Measurements from ENCODE around the gene E2F8. TPM values are rescaled to one million over a fixed set of nuclear protein-coding genes. Genes with fewer than 3 reads are reported as not detected.
A peak's percentile ranks its signal among the peaks of the same experiment; 100 is the strongest.

E2F8 gene
- total RNA-seq, 4 donors from 2014 or later: 0.17 TPM; not detected in 3

- no peaks in the 10 kb centered on the region for H3K9me3 ChIP-seq
- peaks cover 0 to 2% (median 0%) of the 10 kb centered on the region in 4 donors for H3K27me3 ChIP-seq
- WGBS: 79% methylated on average over 2 of the region's 2 CpGs
- intact Hi-C loops (cut with DNase I): no loop called here
- H3K27ac ChIP-seq (replicated peaks in 1 of 4): no peak overlapping the region
- no peaks in the 10 kb centered on the region for H3K4me1 ChIP-seq
- no peak overlapping the region for H3K4me3 ChIP-seq
- DNase-seq (ENCODE audit: extremely low spot score): no peak
- H3K36me3 ChIP-seq: no peaks in the 10 kb centered on the region
- TF ChIP-seq EP300 (IDR thresholded peaks at IDR 0.05) (no peak), POLR2A (IDR thresholded peaks at IDR 0.05; ENCODE audit: low read depth) (no peak), CTCF (IDR thresholded peaks at IDR 0.05) (no peak), POLR2AphosphoS5 (IDR thresholded peaks at IDR 0.05) (no peak)
Observed at GRCh38 chr11:19208181-19208580, 32.6 kb downstream of the E2F8 start.

- Histone ChIP-seq H3K4me3 (no peak overlapping the region), H3K4me1 (no peaks in the 10 kb centered on the region), H3K36me3 (no peaks in the 10 kb centered on the region), H3K9me3 (no peaks in the 10 kb centered on the region), H3K27me3 (no peaks in the 10 kb centered on the region), H3K27ac (replicated peaks in 1 of 4) (no peak overlapping the region)
- intact Hi-C loops (cut with DNase I): no loop called here
- no peak for DNase-seq (ENCODE audit: extremely low spot score)
- 91% methylated on average over 5 of the region's 5 CpGs for WGBS
- no peak for TF ChIP-seq POLR2AphosphoS5 (IDR thresholded peaks at IDR 0.05)
- TF ChIP-seq POLR2A (IDR thresholded peaks at IDR 0.05; ENCODE audit: low read depth): no peak
- no peak for TF ChIP-seq CTCF (IDR thresholded peaks at IDR 0.05)
- TF ChIP-seq EP300 (IDR thresholded peaks at IDR 0.05): no peak
Observed at GRCh38 chr11:19204836-19205235, 35.9 kb downstream of the E2F8 start.

- WGBS: 73% methylated on average over 7 of the region's 7 CpGs
- TF ChIP-seq POLR2A (IDR thresholded peaks at IDR 0.05; ENCODE audit: low read depth): peak; percentile 28
- no peak for TF ChIP-seq EP300 (IDR thresholded peaks at IDR 0.05)
- H3K9me3 ChIP-seq: no peaks in the 10 kb centered on the region
- no peak within 1 kb of the TSS for H3K4me3 ChIP-seq
- H3K27ac ChIP-seq (replicated peaks in 1 of 4): no peak within 1 kb of the TSS
- H3K4me1 ChIP-seq: no peaks in the 10 kb centered on the region
- intact Hi-C loops (cut with DNase I): no loop called here
- no peak for DNase-seq (ENCODE audit: extremely low spot score)
- no peaks in the 10 kb centered on the region for H3K36me3 ChIP-seq
- no peaks in the 10 kb centered on the region for H3K27me3 ChIP-seq
Observed at GRCh38 chr11:19201737-19202605, 38.8 kb downstream of the E2F8 start, which contains the start of gene CSRP3. Gene CSRP3 (minus strand): TSS chr11:19201983. CDS start chr11:19192448, 9,535 bp downstream.

GRCh38 chr11:19200410-19201201, 40.1 kb downstream of the E2F8 start:
- Histone ChIP-seq H3K9me3 (no peaks in the 10 kb centered on the region), H3K27ac (replicated peaks in 1 of 4) (no peak overlapping the region), H3K4me1 (no peaks in the 10 kb centered on the region), H3K27me3 (no peaks in the 10 kb centered on the region), H3K4me3 (no peak overlapping the region), H3K36me3 (no peaks in the 10 kb centered on the region)
- TF ChIP-seq EP300 (IDR thresholded peaks at IDR 0.05) (no peak), POLR2A (IDR thresholded peaks at IDR 0.05; ENCODE audit: low read depth) (no peak), CTCF (IDR thresholded peaks at IDR 0.05) (no peak)
- intact Hi-C loops (cut with DNase I): no loop called here
- WGBS: 15% methylated on average over 6 of the region's 6 CpGs
- no peak for DNase-seq (ENCODE audit: extremely low spot score)

- no peak overlapping the region for H3K27ac ChIP-seq (replicated peaks in 1 of 4)
- intact Hi-C loops (cut with DNase I): no loop called here
- WGBS: 19% methylated on average over 3 of the region's 3 CpGs
Observed at GRCh38 chr11:19199771-19200170, 41.0 kb downstream of the E2F8 start.

More at GRCh38 chr11:19199771-19200170, 41.0 kb downstream of the E2F8 start:
- Histone ChIP-seq H3K9me3 (no peaks in the 10 kb centered on the region), H3K27me3 (no peaks in the 10 kb centered on the region), H3K4me3 (no peak overlapping the region), H3K4me1 (peaks cover 0 to under 1% (median 0%) of the 10 kb centered on the region in 4 donors), H3K36me3 (no peaks in the 10 kb centered on the region)
- TF ChIP-seq POLR2AphosphoS5 (IDR thresholded peaks at IDR 0.05): no peak
- no peak for TF ChIP-seq EP300 (IDR thresholded peaks at IDR 0.05)
- TF ChIP-seq POLR2A (IDR thresholded peaks at IDR 0.05; ENCODE audit: low read depth): no peak
- DNase-seq (ENCODE audit: extremely low spot score): no peak

Data from esophagus muscularis mucosa (tissue), 4 donors.